ENCODE data around the gene DENND2A. TPM values are rescaled to one million over a fixed set of nuclear protein-coding genes. Genes with fewer than 3 reads are reported as not detected.
"Not testable (repeated sequence)": the region's sequence is repeated elsewhere in the genome, so short reads cannot be mapped to it uniquely, and the experiment has no call there.

DENND2A gene
- total and polyA plus RNA-seq, 7 experiments from 2014 or later, result not detected

DNA sequence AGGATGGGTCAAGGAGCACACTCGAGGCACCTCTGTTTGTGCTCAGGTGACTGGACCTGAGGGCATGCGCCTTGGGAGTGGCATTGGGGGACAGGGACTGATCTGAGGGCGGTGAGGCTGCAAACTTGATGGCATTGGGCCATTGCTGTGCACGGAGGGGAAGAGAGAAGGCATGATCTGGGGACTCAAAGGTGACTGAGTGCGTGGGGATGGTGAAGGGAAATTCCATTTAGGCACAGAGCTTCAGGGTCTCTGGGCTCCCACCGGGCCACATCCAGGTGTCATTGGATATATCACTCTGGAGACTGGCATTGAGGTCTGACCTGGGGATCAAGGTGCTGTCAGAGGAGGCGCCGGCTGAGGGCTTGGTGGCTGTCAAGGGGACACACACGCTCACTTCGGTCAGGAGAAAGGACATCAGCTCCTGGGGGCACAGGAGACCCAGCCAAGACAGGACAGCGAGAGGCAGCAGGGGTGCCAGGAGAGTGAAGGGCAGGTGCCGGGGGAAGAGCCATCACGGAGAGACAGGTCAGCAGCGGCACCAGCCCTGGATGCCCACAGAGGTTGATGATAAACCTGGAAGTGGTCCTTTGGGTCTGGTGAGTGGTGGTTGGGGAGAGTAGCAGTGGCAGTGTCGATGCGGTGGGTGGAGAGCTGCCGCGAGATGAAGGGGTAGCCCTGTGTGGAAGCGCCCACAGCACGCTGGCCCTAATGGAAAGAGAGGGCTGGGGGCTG, 37.6 kb upstream of the DENND2A start:
- H3K36me3 ChIP-seq (ENCODE audit: control insufficient read depth in 2 of 3, insufficient read depth in 3 of 3, low read length in 3 of 3), result peaks cover 0 to 53% (median 6%) of the 10 kb centered on the region in 3 experiments
- no peak for DNase-seq
- Mint-ChIP-seq H3K9me3 (no peaks in the 10 kb centered on the region), H3K4me1 (peaks cover 18 to 41% (median 30%) of the 10 kb centered on the region in 7 donors), H3K36me3 (peaks cover 9 to 40% (median 22%) of the 10 kb centered on the region in 5 donors), H3K27ac (peak overlapping the region in 3 of 9 donors; percentile 2 to 31 (median 16)), H3K4me3 (no peak overlapping the region), H3K27me3 (no peaks in the 10 kb centered on the region)
- no peaks in the 10 kb centered on the region for H3K9me3 ChIP-seq (ENCODE audit: control insufficient read depth in 2 of 3, low read length in 3 of 3)
- H3K4me1 ChIP-seq (ENCODE audit: control insufficient read depth in 2 of 2, insufficient read depth in 2 of 2, low read length in 2 of 2), result peaks cover 7 to 14% of the 10 kb centered on the region in 2 donors
- no peak overlapping the region for H3K4me3 ChIP-seq (ENCODE audit: low read length)
- ATAC-seq, result no peak
- intact Hi-C loops (cut with micrococcal nuclease), result loop anchor here in 1 of 2 donors (10.0 kb wide), 1 partner anchor 613 kb away; the partner anchor contains the start of gene PARP12
- H3K27me3 ChIP-seq (ENCODE audit: control insufficient read depth in 2 of 2, insufficient read depth in 2 of 2, low read length in 2 of 2), result no peaks in the 10 kb centered on the region
- ChIA-PET POLR2A (no interaction called here), CTCF (no interaction called here)
- no peak overlapping the region for H3K27ac ChIP-seq (ENCODE audit: low read depth, low read length)

DNA sequence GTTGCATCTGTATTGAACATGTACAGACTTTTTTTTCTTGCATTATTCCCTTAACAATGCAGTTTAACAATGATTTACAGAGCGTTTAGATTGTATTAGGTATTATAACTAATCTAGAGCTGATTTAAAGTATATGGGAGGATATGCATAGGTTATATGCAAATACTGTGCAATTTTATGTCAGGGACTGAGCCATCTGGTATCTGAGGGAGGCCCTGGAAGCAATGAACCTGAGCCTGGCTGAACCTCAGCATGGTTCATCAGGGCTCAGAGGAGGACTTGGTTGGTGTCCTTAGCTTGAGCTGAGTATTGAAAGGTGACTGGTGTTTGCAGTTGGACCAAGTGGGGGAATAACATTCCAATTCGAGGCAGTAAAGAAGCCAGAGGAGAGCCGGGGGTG, 36.9 kb upstream of the DENND2A start:
- Histone ChIP-seq H3K27ac (ENCODE audit: low read depth, low read length) (no peak overlapping the region), H3K36me3 (ENCODE audit: control insufficient read depth in 2 of 3, insufficient read depth in 3 of 3, low read length in 3 of 3) (peaks cover 0 to 51% (median 6%) of the 10 kb centered on the region in 3 experiments), H3K27me3 (ENCODE audit: control insufficient read depth in 2 of 2, insufficient read depth in 2 of 2, low read length in 2 of 2) (no peaks in the 10 kb centered on the region), H3K4me3 (ENCODE audit: low read length) (no peak overlapping the region), H3K4me1 (ENCODE audit: control insufficient read depth in 2 of 2, insufficient read depth in 2 of 2, low read length in 2 of 2) (peaks cover 8 to 14% of the 10 kb centered on the region in 2 donors), H3K9me3 (ENCODE audit: control insufficient read depth in 2 of 3, low read length in 3 of 3) (no peaks in the 10 kb centered on the region)
- intact Hi-C loops (cut with micrococcal nuclease), result loop anchor here in 1 of 2 donors (10.0 kb wide), 1 partner anchor 613 kb away; the partner anchor contains the start of gene PARP12
- ChIA-PET POLR2A (no interaction called here), CTCF (no interaction called here)
- peak overlapping the region in 1 of 9 donors; percentile 16 for H3K27ac Mint-ChIP-seq
- ATAC-seq (no peak), DNase-seq (no peak)
- no peaks in the 10 kb centered on the region for H3K27me3 Mint-ChIP-seq
- peaks cover 18 to 41% (median 30%) of the 10 kb centered on the region in 7 donors for H3K4me1 Mint-ChIP-seq
- no peak overlapping the region for H3K4me3 Mint-ChIP-seq
- peaks cover 9 to 40% (median 22%) of the 10 kb centered on the region in 5 donors for H3K36me3 Mint-ChIP-seq
- H3K9me3 Mint-ChIP-seq, result no peaks in the 10 kb centered on the region

GRCh38 chr7:140676956-140677355, 36.3 kb upstream of the DENND2A start:
- H3K27me3 Mint-ChIP-seq; H3K27ac ChIP-seq (ENCODE audit: low read depth, low read length); H3K9me3 ChIP-seq (ENCODE audit: control insufficient read depth in 2 of 3, low read length in 3 of 3); DNase-seq; ATAC-seq; H3K4me3 ChIP-seq (ENCODE audit: low read length); H3K4me3 Mint-ChIP-seq; POLR2A ChIA-PET; H3K27ac Mint-ChIP-seq; H3K9me3 Mint-ChIP-seq; H3K27me3 ChIP-seq (ENCODE audit: control insufficient read depth in 2 of 2, insufficient read depth in 2 of 2, low read length in 2 of 2): not testable (repeated sequence)
- Histone ChIP-seq H3K36me3 (ENCODE audit: control insufficient read depth in 2 of 3, insufficient read depth in 3 of 3, low read length in 3 of 3) (peaks cover 0 to 47% (median 4%) of the 10 kb centered on the region in 3 experiments), H3K4me1 (ENCODE audit: control insufficient read depth in 2 of 2, insufficient read depth in 2 of 2, low read length in 2 of 2) (peaks cover 11 to 14% of the 10 kb centered on the region in 2 donors)
- CTCF ChIA-PET, result interaction anchor here (0.6 kb wide), 1 partner anchor 14 kb away, joined by 4 read pairs; no protein-coding TSS in a partner anchor
- intact Hi-C loops (cut with micrococcal nuclease), result loop anchor here in 1 of 2 donors (10.0 kb wide), 1 partner anchor 612 kb away; the partner anchor contains the start of gene PARP12
- Mint-ChIP-seq H3K36me3 (peaks cover 5 to 37% (median 22%) of the 10 kb centered on the region in 5 donors), H3K4me1 (peaks cover 18 to 43% (median 36%) of the 10 kb centered on the region in 7 donors)

- H3K27ac Mint-ChIP-seq, result peak overlapping the region in 1 of 9 donors; percentile 45
- Histone ChIP-seq H3K36me3 (ENCODE audit: control insufficient read depth in 2 of 3, insufficient read depth in 3 of 3, low read length in 3 of 3) (peaks cover 0 to 43% (median 0%) of the 10 kb centered on the region in 3 experiments), H3K27me3 (ENCODE audit: control insufficient read depth in 2 of 2, insufficient read depth in 2 of 2, low read length in 2 of 2) (no peaks in the 10 kb centered on the region), H3K4me3 (ENCODE audit: low read length) (no peak overlapping the region), H3K4me1 (ENCODE audit: control insufficient read depth in 2 of 2, insufficient read depth in 2 of 2, low read length in 2 of 2) (peaks cover 11 to 14% of the 10 kb centered on the region in 2 donors), H3K9me3 (ENCODE audit: control insufficient read depth in 2 of 3, low read length in 3 of 3) (no peaks in the 10 kb centered on the region), H3K27ac (ENCODE audit: low read depth, low read length) (no peak overlapping the region)
- no peaks in the 10 kb centered on the region for H3K27me3 Mint-ChIP-seq
- CTCF ChIA-PET, result interaction anchor here (0.6 kb wide), 1 partner anchor 15 kb away, joined by 4 read pairs; no protein-coding TSS in a partner anchor
- peaks cover 18 to 43% (median 36%) of the 10 kb centered on the region in 7 donors for H3K4me1 Mint-ChIP-seq
- intact Hi-C loops (cut with micrococcal nuclease), result loop anchor here in 1 of 2 donors (10.0 kb wide), 1 partner anchor 612 kb away; the partner anchor contains the start of gene PARP12
- DNase-seq (no peak), ATAC-seq (peak; percentile 9)
- no peaks in the 10 kb centered on the region for H3K9me3 Mint-ChIP-seq
- POLR2A ChIA-PET, result no interaction called here
- H3K4me3 Mint-ChIP-seq, result no peak overlapping the region
- H3K36me3 Mint-ChIP-seq, result peaks cover 3 to 34% (median 22%) of the 10 kb centered on the region in 5 donors
Measured at GRCh38 chr7:140676306-140676705, 35.7 kb upstream of the DENND2A start.

DNA sequence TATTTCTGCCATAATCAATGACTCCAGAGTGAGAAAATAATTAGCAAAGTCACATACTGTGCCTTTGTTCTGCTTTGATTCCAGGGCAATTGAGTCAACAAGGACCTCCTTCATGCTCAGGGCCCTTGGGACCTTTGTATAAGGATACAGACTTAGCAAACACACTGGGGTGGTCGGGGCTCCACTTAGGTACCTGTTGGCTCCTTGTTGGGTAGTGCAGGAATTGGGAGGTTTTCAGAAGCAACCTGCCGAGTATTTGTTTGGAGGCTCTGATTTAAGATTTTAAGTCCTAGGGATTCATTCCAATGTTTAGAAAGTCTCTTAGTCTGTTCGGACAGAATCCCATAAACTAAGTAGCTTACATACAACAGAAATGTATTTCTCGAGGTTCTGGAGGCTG, 35.1 kb upstream of the DENND2A start:
- POLR2A ChIA-PET, result interaction anchor here (0.9 to 3.2 kb wide), 3 partner anchors 10 to 21 kb away, joined by 3 to 26 read pairs (median 4); partner anchors contain the start of gene NDUFB2
- Mint-ChIP-seq H3K27me3 (no peaks in the 10 kb centered on the region), H3K36me3 (peaks cover 3 to 30% (median 18%) of the 10 kb centered on the region in 5 donors), H3K9me3 (no peaks in the 10 kb centered on the region), H3K4me3 (peak overlapping the region in 3 of 10 donors; percentile 48 to 86 (median 81)), H3K4me1 (peaks cover 18 to 43% (median 37%) of the 10 kb centered on the region in 7 donors), H3K27ac (no peak overlapping the region)
- H3K36me3 ChIP-seq (ENCODE audit: control insufficient read depth in 2 of 3, insufficient read depth in 3 of 3, low read length in 3 of 3), result peaks cover 0 to 39% (median 0%) of the 10 kb centered on the region in 3 experiments
- CTCF ChIA-PET, result interaction anchor here (1.2 kb wide), 1 partner anchor 199 kb away, joined by 4 read pairs; no protein-coding TSS in a partner anchor
- H3K27me3 ChIP-seq (ENCODE audit: control insufficient read depth in 2 of 2, insufficient read depth in 2 of 2, low read length in 2 of 2), result no peaks in the 10 kb centered on the region
- intact Hi-C loops (cut with micrococcal nuclease), result loop anchor here in 1 of 2 donors (10.0 kb wide), 1 partner anchor 611 kb away; the partner anchor contains the start of gene PARP12
- H3K27ac ChIP-seq (ENCODE audit: low read depth, low read length), result no peak overlapping the region
- no peak overlapping the region for H3K4me3 ChIP-seq (ENCODE audit: low read length)
- no peak for DNase-seq
- no peaks in the 10 kb centered on the region for H3K9me3 ChIP-seq (ENCODE audit: control insufficient read depth in 2 of 3, low read length in 3 of 3)
- peaks cover 11 to 14% of the 10 kb centered on the region in 2 donors for H3K4me1 ChIP-seq (ENCODE audit: control insufficient read depth in 2 of 2, insufficient read depth in 2 of 2, low read length in 2 of 2)
- ATAC-seq, result no peak

DNA sequence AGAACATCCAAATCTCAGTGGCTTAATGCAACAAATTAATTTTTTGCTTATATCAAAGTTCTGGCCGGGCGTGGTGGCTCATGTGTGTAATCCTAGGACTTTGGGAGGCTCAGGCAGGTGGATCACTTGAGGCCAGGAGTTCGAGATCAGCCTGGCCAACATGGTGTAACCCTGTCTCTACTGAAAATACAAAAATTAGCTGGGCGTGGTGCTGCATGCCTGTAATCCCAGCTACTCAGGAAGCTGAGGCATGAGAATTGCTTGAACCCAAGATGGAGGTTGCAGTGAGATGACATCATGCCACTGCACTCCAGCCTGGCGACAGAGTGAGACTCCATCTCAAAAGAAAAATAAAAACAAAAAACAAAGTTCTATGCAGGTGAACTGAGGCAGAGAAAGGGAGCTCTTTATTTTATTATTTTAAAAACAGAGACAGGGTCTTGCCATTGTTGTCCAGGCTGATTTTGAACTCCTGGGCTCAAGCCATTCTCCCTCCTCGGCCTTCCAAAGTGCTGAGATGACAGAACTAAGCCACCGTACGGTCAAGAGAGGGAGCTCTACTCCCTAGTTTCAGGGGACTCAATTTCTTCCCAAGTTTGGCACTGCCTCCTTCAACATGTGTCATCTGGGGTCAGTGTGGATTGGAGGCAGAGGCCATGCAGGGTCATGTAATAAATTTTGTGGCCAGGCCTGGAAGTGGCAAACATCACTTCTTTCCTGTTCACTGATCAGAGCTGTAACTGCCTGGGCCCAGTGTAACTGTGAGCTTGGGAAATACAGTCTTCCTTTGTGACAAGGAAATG, 34.5 kb upstream of the DENND2A start:
- intact Hi-C loops (cut with micrococcal nuclease), result loop anchor here in 1 of 2 donors (5.0 to 10.0 kb wide), 2 partner anchors 610 to 1062 kb away; partner anchors contain the start of genes PARP12 and SSBP1
- ATAC-seq (no peak), DNase-seq (no peak)
- H3K27ac Mint-ChIP-seq, result peak overlapping the region in 7 of 9 donors; percentile 9 to 80 (median 31)
- no peaks in the 10 kb centered on the region for H3K27me3 Mint-ChIP-seq
- H3K9me3 ChIP-seq (ENCODE audit: control insufficient read depth in 2 of 3, low read length in 3 of 3), result no peaks in the 10 kb centered on the region
- H3K4me1 ChIP-seq (ENCODE audit: control insufficient read depth in 2 of 2, insufficient read depth in 2 of 2, low read length in 2 of 2), result peaks cover 11 to 14% of the 10 kb centered on the region in 2 donors
- peaks cover 0 to 32% (median 0%) of the 10 kb centered on the region in 3 experiments for H3K36me3 ChIP-seq (ENCODE audit: control insufficient read depth in 2 of 3, insufficient read depth in 3 of 3, low read length in 3 of 3)
- ChIA-PET CTCF (interaction anchor here (1.0 to 1.2 kb wide), 3 partner anchors 44 to 198 kb away, joined by 3 to 5 read pairs (median 4); no protein-coding TSS in a partner anchor), POLR2A (interaction anchor here (0.9 to 3.2 kb wide), 5 partner anchors 7 to 48 kb away, joined by 3 to 26 read pairs (median 4); partner anchors contain the start of gene NDUFB2)
- H3K4me3 ChIP-seq (ENCODE audit: low read length), result no peak overlapping the region
- H3K4me1 Mint-ChIP-seq, result peaks cover 20 to 43% (median 37%) of the 10 kb centered on the region in 7 donors
- H3K4me3 Mint-ChIP-seq, result peak overlapping the region; percentile 48 to 94 (median 86)
- no peaks in the 10 kb centered on the region for H3K9me3 Mint-ChIP-seq
- peaks cover 3 to 24% (median 15%) of the 10 kb centered on the region in 5 donors for H3K36me3 Mint-ChIP-seq
- H3K27me3 ChIP-seq (ENCODE audit: control insufficient read depth in 2 of 2, insufficient read depth in 2 of 2, low read length in 2 of 2), result no peaks in the 10 kb centered on the region
- H3K27ac ChIP-seq (ENCODE audit: low read depth, low read length), result no peak overlapping the region
